DND-41 (cell line): ENCODE measurements around the gene PPIL1.

Experiments used
- CTCF ChIP-seq: IDR thresholded peaks from 2 replicates; pipeline ENCODE4 v1.5.1; 2012; ENCODE audit warnings: borderline replicate concordance, low read length, moderate library complexity, mild to moderate bottlenecking; ENCODE audit not compliant: poor library complexity, severe bottlenecking; ENCODE audit errors: extremely low read depth
- EZH2 ChIP-seq: IDR thresholded peaks from 3 replicates; pipeline ENCODE4 v1.6.1; 2012; ENCODE audit warnings: borderline replicate concordance, low read depth, mild to moderate bottlenecking, moderate library complexity, low read length, inconsistent platforms; ENCODE audit not compliant: severe bottlenecking

GRCh38 chr6:36886950-36887618 lies 12.5 kb upstream of the PPIL1 start:
- TF ChIP-seq CTCF = no peak
- no peak for TF ChIP-seq EZH2
